SK-N-SH (cell line): ENCODE measurements around the gene TMEM167A. TPM values are rescaled to one million over a fixed set of nuclear protein-coding genes. Genes with fewer than 3 reads are reported as not detected.

ENCODE experiments used
- CTCF ChIA-PET: fragments of 300-600, 350-600 bp; formaldehyde crosslinking; extraction: SDS; loops from one replicate; lab custom pipeline; 2021; lab: Yijun Ruan, JAX
- POLR2A ChIA-PET: fragments of 350-600 bp; sonication (Branson Sonifier 250); formaldehyde crosslinking; extraction: SDS; loops from one replicate; lab custom pipeline; 2020; ENCODE audit warnings: antibody characterized with exemption, inconsistent platforms; lab: Yijun Ruan, JAX
- DNase-seq: peaks from one replicate; pipeline ENCODE4 v3.0.0; 2012
- H2AFZ ChIP-seq: fragments of 200-600 bp; sonication (generic); 2 replicates; pipeline ENCODE4 v1.8.1; 2016; ENCODE audit warnings: antibody characterized with exemption, mild to moderate bottlenecking, low read depth
- H3F3A ChIP-seq: fragments of 200-600 bp; sonication (generic); replicated peaks from 2 replicates; pipeline ENCODE3; 2016; ENCODE audit warnings: antibody characterized with exemption, mild to moderate bottlenecking; ENCODE audit not compliant: insufficient read depth
- H3K27ac ChIP-seq, 2 experiments: fragments of 200-500 bp in 1 of 2; fragments of 200-600 bp in 1 of 2; sonication (Bioruptor generic) in 1 of 2; sonication (generic), shearing (Covaris generic) in 1 of 2; 2 replicates each; pipeline versions ENCODE4 v1.5.1 to v1.6.1; 2014 to 2016; ENCODE audit warnings: low read depth in 2 of 2, inconsistent platforms in 1 of 2, low read length in 1 of 2, mild to moderate bottlenecking in 1 of 2, mixed read lengths in 1 of 2
- H3K27me3 ChIP-seq: fragments of 200-600 bp; sonication (generic), shearing (Covaris generic); 2 replicates; pipeline ENCODE4 v1.6.1; 2016; ENCODE audit warnings: mixed run types; ENCODE audit not compliant: insufficient read depth
- H3K36me3 ChIP-seq, 2 experiments: fragments of 200-500 bp in 1 of 2; fragments of 200-600 bp in 1 of 2; sonication (Bioruptor generic) in 1 of 2; sonication (generic) in 1 of 2; replicated peaks in 1 of 2; 2 replicates each; pipeline versions ENCODE3 to v1.5.1; 2014 to 2016; ENCODE audit warnings: low read length in 1 of 2, mild to moderate bottlenecking in 1 of 2; ENCODE audit not compliant: insufficient read depth in 2 of 2, control insufficient read depth in 1 of 2
- H3K4me1 ChIP-seq, 2 experiments: fragments of 200-500 bp in 1 of 2; fragments of 200-600 bp in 1 of 2; sonication (Bioruptor generic) in 1 of 2; sonication (generic), shearing (Covaris generic) in 1 of 2; 2 replicates each; pipeline versions ENCODE4 v1.5.1 to v1.6.1; 2014 to 2016; ENCODE audit warnings: low read depth in 1 of 2, low read length in 1 of 2, mixed run types in 1 of 2; ENCODE audit not compliant: insufficient read depth in 2 of 2, control insufficient read depth in 1 of 2
- H3K4me2 ChIP-seq: fragments of 200-600 bp; sonication (generic), shearing (Covaris generic); 2 replicates; pipeline ENCODE4 v1.6.1; 2017; ENCODE audit warnings: mixed run types
- H3K4me3 ChIP-seq, 2 experiments: fragments of 200-500 bp in 1 of 2; fragments of 200-600 bp in 1 of 2; sonication (Bioruptor generic) in 1 of 2; sonication (generic), shearing (Covaris generic) in 1 of 2; 2 replicates each; pipeline versions ENCODE4 v1.5.1 to v1.8.1; 2014 to 2016; ENCODE audit warnings: low read depth in 2 of 2, inconsistent platforms in 1 of 2, low read length in 1 of 2, mild to moderate bottlenecking in 1 of 2, mixed read lengths in 1 of 2, moderate library complexity in 1 of 2
- H3K79me2 ChIP-seq: fragments of 200-600 bp; sonication (generic); 2 replicates; pipeline ENCODE4 v1.8.1; 2017; ENCODE audit warnings: mild to moderate bottlenecking; ENCODE audit not compliant: insufficient read depth
- H3K9ac ChIP-seq: fragments of 200-600 bp; sonication (generic); 2 replicates; pipeline ENCODE4 v1.6.1; 2017; ENCODE audit warnings: mixed run types
- H3K9me2 ChIP-seq: fragments of 200-600 bp; sonication (generic); 2 replicates; pipeline ENCODE4 v1.6.1; 2017; ENCODE audit warnings: mixed run types
- H3K9me3 ChIP-seq: fragments of 200-600 bp; sonication (generic); 2 replicates; pipeline ENCODE4 v1.6.1; 2017; ENCODE audit warnings: mixed run types, mild to moderate bottlenecking, moderate library complexity
- H4K20me1 ChIP-seq: fragments of 200-600 bp; sonication (generic); 2 replicates; pipeline ENCODE4 v1.6.1; 2017; ENCODE audit warnings: mild to moderate bottlenecking, mixed run types; ENCODE audit not compliant: insufficient read depth
- CHD2 ChIP-seq: fragments of 150-350 bp; IDR thresholded peaks from 2 replicates; pipeline ENCODE4 v1.6.1; 2018; ENCODE audit warnings: low read length; ENCODE audit not compliant: partially characterized antibody
- ELF1 ChIP-seq: IDR thresholded peaks from 2 replicates; pipeline ENCODE4 v1.4.0; 2012
- EP300 ChIP-seq, 2 experiments: IDR thresholded peaks; 2 replicates each; pipeline versions ENCODE4 v1.4.0 to v1.6.1; 2012; ENCODE audit warnings: borderline replicate concordance in 1 of 2, low read depth in 1 of 2, low read length in 1 of 2
- FOSL2 ChIP-seq: IDR thresholded peaks from 2 replicates; pipeline ENCODE4 v1.4.0; 2012; ENCODE audit warnings: low read depth, mild to moderate bottlenecking, moderate library complexity, borderline replicate concordance
- GATA2 ChIP-seq: sonication (generic); formaldehyde crosslinking; IDR thresholded peaks from 2 replicates; pipeline ENCODE4 v1.5.0; 2020; ENCODE audit warnings: mild to moderate bottlenecking, missing genetic modification reagents
- JUND ChIP-seq: IDR thresholded peaks from 2 replicates; pipeline ENCODE4 v1.4.0; 2012
- MEF2A ChIP-seq: IDR thresholded peaks from 2 replicates; pipeline ENCODE4 v1.4.0; 2012; ENCODE audit warnings: low read depth, borderline replicate concordance
- NFIC ChIP-seq: IDR thresholded peaks from 2 replicates; pipeline ENCODE4 v1.4.0; 2012; ENCODE audit warnings: borderline replicate concordance
- NRF1 ChIP-seq: IDR thresholded peaks from 2 replicates; pipeline ENCODE4 v1.6.1; 2012; ENCODE audit warnings: low read depth, mild to moderate bottlenecking, low read length
- POLR2AphosphoS5 ChIP-seq: IDR thresholded peaks from 2 replicates; pipeline ENCODE4 v1.6.1; 2012; ENCODE audit warnings: low read depth, low read length
- RAD21 ChIP-seq: IDR thresholded peaks from 2 replicates; pipeline ENCODE4 v1.6.1; 2012; ENCODE audit warnings: mild to moderate bottlenecking, low read length
- RXRA ChIP-seq: IDR thresholded peaks from 2 replicates; pipeline ENCODE4 v1.4.0; 2012; ENCODE audit warnings: low read depth, mild to moderate bottlenecking, borderline replicate concordance
- SIN3A ChIP-seq: IDR thresholded peaks from 2 replicates; pipeline ENCODE4 v1.6.1; 2012; ENCODE audit warnings: low read depth, mild to moderate bottlenecking, low read length, moderate library complexity, borderline replicate concordance
- TAF1 ChIP-seq: IDR thresholded peaks from 2 replicates; pipeline ENCODE4 v1.6.1; 2012; ENCODE audit warnings: low read depth, mild to moderate bottlenecking, low read length, moderate library complexity, borderline replicate concordance
- TCF12 ChIP-seq: IDR thresholded peaks from 2 replicates; pipeline ENCODE4 v1.4.0; 2012
- YY1 ChIP-seq: IDR thresholded peaks from 2 replicates; pipeline ENCODE4 v1.4.0; 2012; ENCODE audit warnings: low read depth, mild to moderate bottlenecking
- WGBS: methylation state at CpG from one replicate; pipeline ENCODE4 v1.1.6; 2017; ENCODE audit warnings: low lambda C conversion rate; 5-methylcytosine and 5-hydroxymethylcytosine counted together
- polyA plus RNA-seq, 3 experiments: library from polyadenylated mRNA; depleted of rRNA; stranded (reverse); fragments of >200 nt; gene quantifications; 2 replicates each; pipeline ENCODE4 v1.2.3, GENCODE V29; 2012
- TF ChIP-seq, protein P1 (sequence below): fragments of 150-350 bp; IDR thresholded peaks from 2 replicates; pipeline ENCODE4 v1.6.1; 2017; ENCODE audit warnings: antibody characterized with exemption, low read length, low read depth, borderline replicate concordance
- TF ChIP-seq, protein P2 (sequence below): fragments of 150-350 bp; IDR thresholded peaks from 2 replicates; pipeline ENCODE4 v1.6.1; 2016; ENCODE audit warnings: mild to moderate bottlenecking, low read depth, low read length
- TF ChIP-seq, protein P3 (sequence below): IDR thresholded peaks from 2 replicates; pipeline ENCODE4 v1.4.0; 2012; ENCODE audit warnings: low read depth
- TF ChIP-seq, protein P4 (sequence below): IDR thresholded peaks from 2 replicates; pipeline ENCODE4 v1.6.1; 2012; ENCODE audit warnings: mild to moderate bottlenecking, low read depth, low read length, moderate library complexity
- TF ChIP-seq, protein P5 (sequence below): IDR thresholded peaks from 2 replicates; pipeline ENCODE4 v1.4.0; 2012; ENCODE audit warnings: low read depth, borderline replicate concordance

The TMEM167A gene
- polyA plus RNA-seq, 1 of the 3 experiments (the other 2 are of a cell fraction) = 23.7 TPM

DNA sequence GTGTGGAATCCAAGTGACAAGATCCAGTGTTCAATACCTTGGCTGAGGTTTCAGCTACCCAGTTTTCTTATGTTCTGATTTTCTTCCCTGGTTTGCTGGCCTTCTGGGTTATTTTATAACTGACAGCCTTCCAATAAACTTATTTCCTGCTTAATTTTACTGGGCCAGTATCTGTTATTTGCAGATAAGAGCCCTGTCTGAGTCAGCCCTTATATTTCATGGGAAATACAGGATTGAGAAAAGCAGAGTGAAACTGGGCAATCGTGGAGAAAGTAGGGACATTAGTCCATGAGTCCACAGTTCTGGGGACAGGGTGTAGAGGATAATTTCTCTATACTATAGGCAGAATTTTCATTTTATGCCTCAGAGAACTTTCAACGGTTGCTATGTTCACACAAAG is 32.3 kb downstream of the TMEM167A start:
- peaks cover 4 to 9% of the 10 kb centered on the region in 2 experiments for H3K36me3 ChIP-seq
- no peaks in the 10 kb centered on the region for H3K9me3 ChIP-seq
- H3K4me3 ChIP-seq = no peak overlapping the region
- H3K27ac ChIP-seq = peak overlapping the region in 1 of 2 experiments; percentile 16; a peak in 2 of 4 replicates
- H4K20me1 ChIP-seq = no peaks in the 10 kb centered on the region
- no peaks in the 10 kb centered on the region for H3K79me2 ChIP-seq
- no peak overlapping the region for H2AFZ ChIP-seq
- H3K9me2 ChIP-seq = no peaks in the 10 kb centered on the region
- H3K27me3 ChIP-seq = no peaks in the 10 kb centered on the region
- POLR2A ChIA-PET = no interaction called here
- H3K4me2 ChIP-seq = no peak overlapping the region
- no peak overlapping the region for H3K9ac ChIP-seq
- CTCF ChIA-PET = no interaction called here
- peaks cover 3% of the 10 kb centered on the region for H3F3A ChIP-seq
- TF ChIP-seq, protein P1, sequence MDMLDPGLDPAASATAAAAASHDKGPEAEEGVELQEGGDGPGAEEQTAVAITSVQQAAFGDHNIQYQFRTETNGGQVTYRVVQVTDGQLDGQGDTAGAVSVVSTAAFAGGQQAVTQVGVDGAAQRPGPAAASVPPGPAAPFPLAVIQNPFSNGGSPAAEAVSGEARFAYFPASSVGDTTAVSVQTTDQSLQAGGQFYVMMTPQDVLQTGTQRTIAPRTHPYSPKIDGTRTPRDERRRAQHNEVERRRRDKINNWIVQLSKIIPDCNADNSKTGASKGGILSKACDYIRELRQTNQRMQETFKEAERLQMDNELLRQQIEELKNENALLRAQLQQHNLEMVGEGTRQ = no peak
- TF ChIP-seq, protein P2, sequence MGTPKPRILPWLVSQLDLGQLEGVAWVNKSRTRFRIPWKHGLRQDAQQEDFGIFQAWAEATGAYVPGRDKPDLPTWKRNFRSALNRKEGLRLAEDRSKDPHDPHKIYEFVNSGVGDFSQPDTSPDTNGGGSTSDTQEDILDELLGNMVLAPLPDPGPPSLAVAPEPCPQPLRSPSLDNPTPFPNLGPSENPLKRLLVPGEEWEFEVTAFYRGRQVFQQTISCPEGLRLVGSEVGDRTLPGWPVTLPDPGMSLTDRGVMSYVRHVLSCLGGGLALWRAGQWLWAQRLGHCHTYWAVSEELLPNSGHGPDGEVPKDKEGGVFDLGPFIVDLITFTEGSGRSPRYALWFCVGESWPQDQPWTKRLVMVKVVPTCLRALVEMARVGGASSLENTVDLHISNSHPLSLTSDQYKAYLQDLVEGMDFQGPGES = no peak
- TF ChIP-seq NRF1 (no peak), SIN3A (no peak), POLR2AphosphoS5 (no peak), YY1 (no peak)
- TF ChIP-seq, protein P3, sequence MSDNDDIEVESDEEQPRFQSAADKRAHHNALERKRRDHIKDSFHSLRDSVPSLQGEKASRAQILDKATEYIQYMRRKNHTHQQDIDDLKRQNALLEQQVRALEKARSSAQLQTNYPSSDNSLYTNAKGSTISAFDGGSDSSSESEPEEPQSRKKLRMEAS = no peak
- H3K4me1 ChIP-seq = peaks cover 0 to 2% of the 10 kb centered on the region in 2 experiments; a peak in 2 of 4 replicates
- no peak for DNase-seq
- WGBS = 89% methylated on average over 2 of the region's 2 CpGs

DNA sequence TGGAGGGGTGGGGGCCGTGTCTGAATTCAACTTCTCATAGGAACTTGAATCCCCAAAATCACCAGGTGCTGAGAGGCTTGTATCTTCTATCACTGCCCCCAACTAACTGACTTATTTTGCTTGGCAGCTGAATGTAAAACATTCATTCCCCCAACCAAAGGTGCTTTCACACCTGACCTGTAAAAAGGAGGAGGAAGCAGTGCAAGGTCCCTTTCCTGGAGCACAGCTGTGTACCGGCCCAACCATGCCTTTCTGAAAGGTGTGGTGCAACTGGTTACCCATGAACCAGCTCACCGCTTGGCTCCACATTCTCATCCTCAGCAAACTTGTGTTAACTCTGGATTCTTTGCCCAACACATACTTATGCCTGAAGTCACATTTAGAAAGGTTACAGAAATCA is 34.7 kb downstream of the TMEM167A start:
- Histone ChIP-seq H3K27me3 (no peaks in the 10 kb centered on the region), H3K79me2 (no peaks in the 10 kb centered on the region), H3K4me2 (no peak overlapping the region), H2AFZ (no peak overlapping the region), H3K36me3 (peaks cover 2 to 4% of the 10 kb centered on the region in 2 experiments), H3K4me3 (no peak overlapping the region), H4K20me1 (no peaks in the 10 kb centered on the region), H3F3A (peaks cover 3% of the 10 kb centered on the region), H3K27ac (no peak overlapping the region), H3K9me2 (no peaks in the 10 kb centered on the region), H3K9me3 (no peaks in the 10 kb centered on the region), H3K4me1 (peaks cover 0 to 2% of the 10 kb centered on the region in 2 experiments; a peak in 2 of 4 replicates), H3K9ac (no peak overlapping the region)
- DNase-seq = no peak
- WGBS = 97% methylated on average over 2 of the region's 3 CpGs
- CTCF ChIA-PET = no interaction called here
- POLR2A ChIA-PET = no interaction called here
- TF ChIP-seq YY1 = no peak
- TF ChIP-seq SIN3A = no peak
- no peak for TF ChIP-seq MEF2A
- TF ChIP-seq RAD21 = no peak
- no peak for TF ChIP-seq TCF12
- TF ChIP-seq NFIC = no peak
- no peak for TF ChIP-seq TAF1
- TF ChIP-seq, protein P4, sequence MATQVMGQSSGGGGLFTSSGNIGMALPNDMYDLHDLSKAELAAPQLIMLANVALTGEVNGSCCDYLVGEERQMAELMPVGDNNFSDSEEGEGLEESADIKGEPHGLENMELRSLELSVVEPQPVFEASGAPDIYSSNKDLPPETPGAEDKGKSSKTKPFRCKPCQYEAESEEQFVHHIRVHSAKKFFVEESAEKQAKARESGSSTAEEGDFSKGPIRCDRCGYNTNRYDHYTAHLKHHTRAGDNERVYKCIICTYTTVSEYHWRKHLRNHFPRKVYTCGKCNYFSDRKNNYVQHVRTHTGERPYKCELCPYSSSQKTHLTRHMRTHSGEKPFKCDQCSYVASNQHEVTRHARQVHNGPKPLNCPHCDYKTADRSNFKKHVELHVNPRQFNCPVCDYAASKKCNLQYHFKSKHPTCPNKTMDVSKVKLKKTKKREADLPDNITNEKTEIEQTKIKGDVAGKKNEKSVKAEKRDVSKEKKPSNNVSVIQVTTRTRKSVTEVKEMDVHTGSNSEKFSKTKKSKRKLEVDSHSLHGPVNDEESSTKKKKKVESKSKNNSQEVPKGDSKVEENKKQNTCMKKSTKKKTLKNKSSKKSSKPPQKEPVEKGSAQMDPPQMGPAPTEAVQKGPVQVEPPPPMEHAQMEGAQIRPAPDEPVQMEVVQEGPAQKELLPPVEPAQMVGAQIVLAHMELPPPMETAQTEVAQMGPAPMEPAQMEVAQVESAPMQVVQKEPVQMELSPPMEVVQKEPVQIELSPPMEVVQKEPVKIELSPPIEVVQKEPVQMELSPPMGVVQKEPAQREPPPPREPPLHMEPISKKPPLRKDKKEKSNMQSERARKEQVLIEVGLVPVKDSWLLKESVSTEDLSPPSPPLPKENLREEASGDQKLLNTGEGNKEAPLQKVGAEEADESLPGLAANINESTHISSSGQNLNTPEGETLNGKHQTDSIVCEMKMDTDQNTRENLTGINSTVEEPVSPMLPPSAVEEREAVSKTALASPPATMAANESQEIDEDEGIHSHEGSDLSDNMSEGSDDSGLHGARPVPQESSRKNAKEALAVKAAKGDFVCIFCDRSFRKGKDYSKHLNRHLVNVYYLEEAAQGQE = no peak
- no peak for TF ChIP-seq RXRA
- TF ChIP-seq CHD2 = no peak
- TF ChIP-seq, protein P5, sequence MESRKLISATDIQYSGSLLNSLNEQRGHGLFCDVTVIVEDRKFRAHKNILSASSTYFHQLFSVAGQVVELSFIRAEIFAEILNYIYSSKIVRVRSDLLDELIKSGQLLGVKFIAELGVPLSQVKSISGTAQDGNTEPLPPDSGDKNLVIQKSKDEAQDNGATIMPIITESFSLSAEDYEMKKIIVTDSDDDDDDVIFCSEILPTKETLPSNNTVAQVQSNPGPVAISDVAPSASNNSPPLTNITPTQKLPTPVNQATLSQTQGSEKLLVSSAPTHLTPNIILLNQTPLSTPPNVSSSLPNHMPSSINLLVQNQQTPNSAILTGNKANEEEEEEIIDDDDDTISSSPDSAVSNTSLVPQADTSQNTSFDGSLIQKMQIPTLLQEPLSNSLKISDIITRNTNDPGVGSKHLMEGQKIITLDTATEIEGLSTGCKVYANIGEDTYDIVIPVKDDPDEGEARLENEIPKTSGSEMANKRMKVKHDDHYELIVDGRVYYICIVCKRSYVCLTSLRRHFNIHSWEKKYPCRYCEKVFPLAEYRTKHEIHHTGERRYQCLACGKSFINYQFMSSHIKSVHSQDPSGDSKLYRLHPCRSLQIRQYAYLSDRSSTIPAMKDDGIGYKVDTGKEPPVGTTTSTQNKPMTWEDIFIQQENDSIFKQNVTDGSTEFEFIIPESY = no peak
- TF ChIP-seq GATA2 (CRISPR knock-in tag) = no peak
- no peak for TF ChIP-seq ELF1
- no peak for TF ChIP-seq EP300 (IDR thresholded peaks at IDR 0.05; ENCODE audit: borderline replicate concordance in 1 of 2, low read depth in 1 of 2, low read length in 1 of 2)
- no peak for TF ChIP-seq NRF1
- no peak for TF ChIP-seq JUND
- no peak for TF ChIP-seq FOSL2
